PC-9 (cell line): Measurements from ENCODE around the gene EIF3I. TPM values are rescaled to one million over a fixed set of nuclear protein-coding genes. Genes with fewer than 3 reads are reported as not detected.

Source experiments
- BruUV-seq: library from RNA; stranded (reverse); fragments of 400-500 nt; replicated peaks from 2 replicates; lab custom pipeline; 2021; lab: Mats Ljungman, UMichigan
- CTCF ChIA-PET: fragments of 300-600 bp; sonication (Branson Sonifier 250); formaldehyde crosslinking; loops from one replicate; lab custom pipeline; 2022; ENCODE audit warnings: antibody characterized with exemption; lab: Charles Lee
- POLR2A ChIA-PET: fragments of 300-600 bp; sonication (Branson Sonifier 250); formaldehyde crosslinking; loops from one replicate; lab custom pipeline; 2022; ENCODE audit warnings: antibody characterized with exemption; ENCODE audit not compliant: unreplicated experiment; lab: Charles Lee
- DNase-seq, 2 experiments: peaks; one replicate each; pipeline versions ENCODE4 v3.0.0 to v3.0.0-alpha.2; 2015 to 2022; ENCODE audit warnings: mixed read lengths in 1 of 2
- H2AFZ ChIP-seq: fragments of 200-600 bp; sonication (generic); 2 replicates; pipeline ENCODE4 v1.8.1; 2017; ENCODE audit warnings: antibody characterized with exemption
- H3F3A ChIP-seq: fragments of 200-600 bp; sonication (generic); 2 replicates; pipeline ENCODE4 v1.8.1; 2017; ENCODE audit warnings: antibody characterized with exemption, mild to moderate bottlenecking, low read depth; ENCODE audit not compliant: insufficient read depth
- H3K27ac ChIP-seq: fragments of 200-600 bp; sonication (generic); 2 replicates; pipeline ENCODE4 v1.6.1; 2016; ENCODE audit warnings: mixed run types
- H3K27me3 ChIP-seq: fragments of 200-600 bp; sonication (generic); 2 replicates; pipeline ENCODE4 v1.6.1; 2016; ENCODE audit warnings: low read depth, mixed run types; ENCODE audit not compliant: insufficient read depth
- H3K36me3 ChIP-seq: fragments of 200-600 bp; sonication (generic); 2 replicates; pipeline ENCODE4 v1.6.1; 2016; ENCODE audit warnings: low read depth, mixed run types
- H3K4me1 ChIP-seq: fragments of 200-600 bp; sonication (generic); replicated peaks from 2 replicates; pipeline ENCODE4 v1.6.1; 2016; ENCODE audit warnings: mixed run types; ENCODE audit not compliant: insufficient read depth
- H3K4me2 ChIP-seq: fragments of 200-600 bp; sonication (generic); 2 replicates; pipeline ENCODE4 v1.6.1; 2017; ENCODE audit warnings: mixed run types
- H3K4me3 ChIP-seq: fragments of 200-600 bp; sonication (generic); 2 replicates; pipeline ENCODE4 v1.6.1; 2016; ENCODE audit warnings: mixed run types
- H3K79me2 ChIP-seq: fragments of 200-600 bp; sonication (generic); 2 replicates; pipeline ENCODE4 v1.6.1; 2017; ENCODE audit warnings: low read depth, mixed run types
- H3K9me2 ChIP-seq: fragments of 200-600 bp; sonication (generic); 2 replicates; pipeline ENCODE4 v1.8.1; 2017; ENCODE audit warnings: mild to moderate bottlenecking; ENCODE audit not compliant: insufficient read depth
- H3K9me3 ChIP-seq: fragments of 200-600 bp; sonication (generic); 2 replicates; pipeline ENCODE4 v1.8.1; 2016; ENCODE audit warnings: low read depth; ENCODE audit not compliant: insufficient read depth
- H4K20me1 ChIP-seq: fragments of 200-600 bp; sonication (generic); 2 replicates; pipeline ENCODE4 v1.8.1; 2017; ENCODE audit not compliant: insufficient read depth
- CTCF ChIP-seq: fragments of 200-600 bp; sonication (generic); conservative IDR thresholded peaks from 2 replicates; pipeline ENCODE4 v1.6.1; 2017; ENCODE audit warnings: mixed run types, antibody characterized with exemption, mild to moderate bottlenecking, moderate library complexity
- EZH2 ChIP-seq: fragments of 200-600 bp; sonication (generic); IDR thresholded peaks from 2 replicates; pipeline ENCODE4 v1.8.0; 2017; ENCODE audit warnings: antibody characterized with exemption, low read depth
- intact Hi-C: fragments of 100-400 bp; cut with micrococcal nuclease; formaldehyde crosslinking; loops from one replicate; pipeline ENCODE4 v1.10.0; 2022; ENCODE audit not compliant: unreplicated experiment
- total RNA-seq: library from RNA; stranded (reverse); gene quantifications from 2 replicates; pipeline ENCODE4 v1.2.3, GENCODE V29; 2021

The EIF3I gene
- total RNA-seq, 1 experiment from 2014 or later: 229 TPM

GRCh38 chr1:32232558-32233304 lies 10.5 kb downstream of the EIF3I start:
- Histone ChIP-seq H3K27me3 (no peaks in the 10 kb centered on the region), H3F3A (peaks cover 63% of the 10 kb centered on the region), H3K36me3 (peaks cover 22% of the 10 kb centered on the region), H4K20me1 (0 out of 2 replicates have a peak, but pooled peaks cover 9% of the 10 kb centered on the region), H3K27ac (no peak overlapping the region), H3K9me2 (no peaks in the 10 kb centered on the region), H2AFZ (no peak overlapping the region), H3K4me2 (no peak overlapping the region), H3K4me3 (no peak overlapping the region), H3K4me1 (peaks cover 16% of the 10 kb centered on the region), H3K79me2 (no peaks in the 10 kb centered on the region), H3K9me3 (no peaks in the 10 kb centered on the region)
- DNase-seq: no peak
- ChIA-PET POLR2A (interaction anchor here (0.6 kb wide), 1 partner anchor 103 kb away, joined by 7 read pairs; no protein-coding TSS in a partner anchor), CTCF (no interaction called here)
- BruUV-seq: no TSS peak
- intact Hi-C loops: no loop called here
- no peak for TF ChIP-seq EZH2
- no peak for TF ChIP-seq CTCF

- Histone ChIP-seq H2AFZ (no peak overlapping the region), H4K20me1 (no peaks in the 10 kb centered on the region), H3K9me2 (no peaks in the 10 kb centered on the region), H3K36me3 (peaks cover 4% of the 10 kb centered on the region; the same call in 1 of the 2 replicates), H3K4me3 (no peak overlapping the region), H3K9me3 (no peaks in the 10 kb centered on the region), H3K27ac (no peak overlapping the region), H3F3A (peaks cover 55% of the 10 kb centered on the region), H3K27me3 (no peaks in the 10 kb centered on the region), H3K4me2 (no peak overlapping the region), H3K79me2 (no peaks in the 10 kb centered on the region), H3K4me1 (peaks cover 16% of the 10 kb centered on the region)
- ChIA-PET POLR2A (no interaction called here), CTCF (no interaction called here)
- intact Hi-C loops: no loop called here
- no peak for DNase-seq
- TF ChIP-seq EZH2 (no peak), CTCF (no peak)
- BruUV-seq: no TSS peak
Measured at GRCh38 chr1:32234792-32235191, 12.6 kb downstream of the EIF3I start.

GRCh38 chr1:32239337-32239736 lies 17.1 kb downstream of the EIF3I start:
- H3K79me2 ChIP-seq: no peaks in the 10 kb centered on the region
- no peak overlapping the region for H3K4me2 ChIP-seq
- intact Hi-C loops: no loop called here
- CTCF ChIA-PET: no interaction called here
- H3F3A ChIP-seq: peaks cover 48% of the 10 kb centered on the region
- no peak overlapping the region for H3K4me3 ChIP-seq
- H4K20me1 ChIP-seq: no peaks in the 10 kb centered on the region
- POLR2A ChIA-PET: no interaction called here
- H2AFZ ChIP-seq: no peak overlapping the region
- peaks cover 22% of the 10 kb centered on the region for H3K4me1 ChIP-seq
- H3K9me3 ChIP-seq: no peaks in the 10 kb centered on the region
- no peaks in the 10 kb centered on the region for H3K27me3 ChIP-seq
- no peak overlapping the region for H3K27ac ChIP-seq
- no peaks in the 10 kb centered on the region for H3K9me2 ChIP-seq
- TF ChIP-seq EZH2 (no peak), CTCF (no peak)
- no TSS peak for BruUV-seq
- H3K36me3 ChIP-seq: no peaks in the 10 kb centered on the region
- DNase-seq: no peak
